GM18907 (cell line): ENCODE results near the gene BLCAP.
"Not testable (repeated sequence)": the region's sequence is repeated elsewhere in the genome, so short reads cannot be mapped to it uniquely, and the experiment has no call there.

Experiments
- ATAC-seq: cut with Tn5 transposase; IDR thresholded peaks from one replicate; pipeline ENCODE4 v1.9.1; 2021; ENCODE audit warnings: mild to moderate bottlenecking, moderate library complexity; ENCODE audit not compliant: unreplicated experiment

The BLCAP gene

GRCh38 chr20:37558306-37558705, 30.6 kb upstream of the BLCAP start:
- ATAC-seq, result no peak

GRCh38 chr20:37556538-37556937, 28.9 kb upstream of the BLCAP start:
- no peak for ATAC-seq

GRCh38 chr20:37554721-37555298, 27.1 kb upstream of the BLCAP start:
- not testable (repeated sequence) for ATAC-seq

- no peak for ATAC-seq
These were observed 24.7 kb upstream of the BLCAP start for GRCh38 chr20:37552415-37552814.

GRCh38 chr20:37551660-37552059, 24.0 kb upstream of the BLCAP start:
- not testable (repeated sequence) for ATAC-seq

- not testable (repeated sequence) for ATAC-seq
These were observed 22.6 kb upstream of the BLCAP start for GRCh38 chr20:37550101-37550920.

- ATAC-seq, result no peak
These were observed 20.2 kb upstream of the BLCAP start for GRCh38 chr20:37547912-37548311.

- ATAC-seq, result no peak
These were observed 17.8 kb upstream of the BLCAP start for GRCh38 chr20:37545516-37545915.

- no peak for ATAC-seq
These were observed 16.7 kb upstream of the BLCAP start for GRCh38 chr20:37544386-37544785.

GRCh38 chr20:37543828-37544227, 16.2 kb upstream of the BLCAP start:
- ATAC-seq, result no peak

- ATAC-seq, result no peak
These were observed 14.6 kb upstream of the BLCAP start for GRCh38 chr20:37542281-37542680.

GRCh38 chr20:37541326-37541725, 13.7 kb upstream of the BLCAP start:
- no peak for ATAC-seq

- ATAC-seq, result not testable (repeated sequence)
These were observed 13.2 kb upstream of the BLCAP start for GRCh38 chr20:37540838-37541237.

GRCh38 chr20:37540001-37540400, 12.3 kb upstream of the BLCAP start:
- ATAC-seq, result no peak

- ATAC-seq, result no peak
These were observed 11.7 kb upstream of the BLCAP start for GRCh38 chr20:37539424-37539823.

GRCh38 chr20:37538003-37538402, 10.3 kb upstream of the BLCAP start:
- no peak for ATAC-seq

- ATAC-seq, result no peak
These were observed 9.8 kb upstream of the BLCAP start for GRCh38 chr20:37537505-37537904.

- ATAC-seq, result no peak
These were observed 7.9 kb upstream of the BLCAP start for GRCh38 chr20:37535443-37536132.

GRCh38 chr20:37534401-37535157, 6.9 kb upstream of the BLCAP start:
- ATAC-seq, result peak; percentile 75

GRCh38 chr20:37533154-37533715, 5.6 kb upstream of the BLCAP start:
- no peak for ATAC-seq

- ATAC-seq, result no peak
These were observed 4.2 kb upstream of the BLCAP start for GRCh38 chr20:37531856-37532255.
